AG09309 (cell line): ENCODE measurements around the gene DNAJC22.
"Not testable (repeated sequence)": the region's sequence is repeated elsewhere in the genome, so short reads cannot be mapped to it uniquely, and the experiment has no call there.

ENCODE experiments used
- DNase-seq: peaks from one replicate; pipeline ENCODE4 v3.0.0-alpha.2; 2010; ENCODE audit warnings: low read depth
- H3K4me3 ChIP-seq: 2 replicates; pipeline ENCODE4 v1.5.1; 2011; ENCODE audit warnings: mild to moderate bottlenecking, low read depth, low read length, moderate library complexity; ENCODE audit not compliant: control insufficient read depth
- TF ChIP-seq, protein P1 (sequence below): IDR thresholded peaks from 2 replicates; pipeline ENCODE4 v1.5.1; 2011; ENCODE audit warnings: mild to moderate bottlenecking, low read depth, low read length, inconsistent platforms; ENCODE audit not compliant: insufficient read depth, control insufficient read depth; ENCODE audit errors: missing control alignments

DNAJC22 gene

GRCh38 chr12:49369411-49370145 is 22.9 kb downstream of the DNAJC22 start:
- no peak for DNase-seq
- TF ChIP-seq, protein P1, sequence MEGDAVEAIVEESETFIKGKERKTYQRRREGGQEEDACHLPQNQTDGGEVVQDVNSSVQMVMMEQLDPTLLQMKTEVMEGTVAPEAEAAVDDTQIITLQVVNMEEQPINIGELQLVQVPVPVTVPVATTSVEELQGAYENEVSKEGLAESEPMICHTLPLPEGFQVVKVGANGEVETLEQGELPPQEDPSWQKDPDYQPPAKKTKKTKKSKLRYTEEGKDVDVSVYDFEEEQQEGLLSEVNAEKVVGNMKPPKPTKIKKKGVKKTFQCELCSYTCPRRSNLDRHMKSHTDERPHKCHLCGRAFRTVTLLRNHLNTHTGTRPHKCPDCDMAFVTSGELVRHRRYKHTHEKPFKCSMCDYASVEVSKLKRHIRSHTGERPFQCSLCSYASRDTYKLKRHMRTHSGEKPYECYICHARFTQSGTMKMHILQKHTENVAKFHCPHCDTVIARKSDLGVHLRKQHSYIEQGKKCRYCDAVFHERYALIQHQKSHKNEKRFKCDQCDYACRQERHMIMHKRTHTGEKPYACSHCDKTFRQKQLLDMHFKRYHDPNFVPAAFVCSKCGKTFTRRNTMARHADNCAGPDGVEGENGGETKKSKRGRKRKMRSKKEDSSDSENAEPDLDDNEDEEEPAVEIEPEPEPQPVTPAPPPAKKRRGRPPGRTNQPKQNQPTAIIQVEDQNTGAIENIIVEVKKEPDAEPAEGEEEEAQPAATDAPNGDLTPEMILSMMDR, result peak; percentile 38
- H3K4me3 ChIP-seq, result no peak overlapping the region

GRCh38 chr12:49370539-49370938 is 23.9 kb downstream of the DNAJC22 start:
- H3K4me3 ChIP-seq, result no peak overlapping the region
- no peak for DNase-seq
- TF ChIP-seq, protein P1, result no peak

DNA sequence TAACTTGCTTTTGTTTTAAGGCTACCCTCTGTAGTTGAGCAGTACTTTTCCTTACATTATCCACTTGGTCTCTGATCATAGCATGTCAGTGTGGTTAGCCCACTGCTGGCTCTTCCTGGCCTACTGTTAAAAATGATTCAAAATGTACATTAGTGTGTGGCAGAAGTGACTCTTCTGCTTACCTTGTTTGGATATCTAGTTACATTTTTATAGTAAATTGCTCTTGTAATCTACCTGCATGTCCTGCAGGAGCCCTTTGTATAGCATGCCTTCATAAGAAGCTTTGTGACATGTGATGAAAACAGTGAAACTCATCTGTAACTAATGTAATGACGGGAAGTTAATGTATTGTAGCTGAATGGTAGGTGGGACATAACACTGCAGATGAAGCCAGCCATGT is 28.7 kb downstream of the DNAJC22 start:
- H3K4me3 ChIP-seq, result no peak overlapping the region
- TF ChIP-seq, protein P1, result no peak
- no peak for DNase-seq

DNA sequence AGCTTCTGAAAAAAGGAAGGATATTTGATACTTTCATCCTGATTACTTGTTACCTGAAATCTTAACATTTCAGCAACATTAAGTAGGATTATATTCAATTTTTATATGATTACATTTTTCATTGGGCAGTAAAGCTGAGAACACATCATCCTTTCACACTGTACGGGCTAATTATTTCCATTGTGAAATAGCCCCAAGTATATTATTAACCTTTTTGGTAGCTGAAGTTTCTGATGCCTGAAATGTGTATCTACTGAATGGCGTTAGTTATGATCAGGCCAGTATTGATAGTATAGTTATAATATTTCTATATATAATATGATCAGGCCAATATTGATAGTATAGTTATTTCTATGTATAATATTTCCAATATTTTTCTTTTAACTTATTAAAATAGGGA is 30.7 kb downstream of the DNAJC22 start:
- TF ChIP-seq, protein P1, result no peak
- H3K4me3 ChIP-seq, result no peak overlapping the region
- no peak for DNase-seq

DNA sequence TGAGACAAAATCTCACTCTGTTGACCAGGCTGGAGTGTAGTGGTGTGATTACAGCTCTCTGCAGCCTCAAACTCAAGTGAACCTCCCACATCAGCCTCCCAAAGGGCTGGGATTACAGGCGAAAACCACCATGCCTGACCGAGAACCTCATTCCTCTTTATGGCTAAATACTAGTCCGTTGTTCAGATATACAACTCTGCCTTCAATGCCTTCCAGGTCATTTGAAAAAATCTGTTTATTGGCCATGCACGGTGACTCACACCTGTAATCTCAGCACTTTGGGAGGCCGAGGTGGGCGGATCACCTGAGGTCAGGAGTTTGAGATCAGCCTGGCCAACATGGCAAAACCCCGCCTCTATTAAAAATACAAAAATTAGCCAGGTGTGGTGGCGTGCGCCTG is 33.5 kb downstream of the DNAJC22 start:
- not testable (repeated sequence) for DNase-seq, H3K4me3 ChIP-seq

- TF ChIP-seq, protein P1, result no peak
- DNase-seq, result no peak
- H3K4me3 ChIP-seq, result no peak overlapping the region
These were observed 42.1 kb downstream of the DNAJC22 start for GRCh38 chr12:49388682-49389386.

- DNase-seq, result no peak
- H3K4me3 ChIP-seq, result no peak overlapping the region
- TF ChIP-seq, protein P1, result no peak
These were observed 42.7 kb downstream of the DNAJC22 start for GRCh38 chr12:49389387-49389703.
